ENCODE measurements around the gene YIPF7. TPM values are rescaled to one million over a fixed set of nuclear protein-coding genes. Genes with fewer than 3 reads are reported as not detected.

Gene YIPF7
- total RNA-seq, 4 donors from 2014 or later, result not detected

DNA sequence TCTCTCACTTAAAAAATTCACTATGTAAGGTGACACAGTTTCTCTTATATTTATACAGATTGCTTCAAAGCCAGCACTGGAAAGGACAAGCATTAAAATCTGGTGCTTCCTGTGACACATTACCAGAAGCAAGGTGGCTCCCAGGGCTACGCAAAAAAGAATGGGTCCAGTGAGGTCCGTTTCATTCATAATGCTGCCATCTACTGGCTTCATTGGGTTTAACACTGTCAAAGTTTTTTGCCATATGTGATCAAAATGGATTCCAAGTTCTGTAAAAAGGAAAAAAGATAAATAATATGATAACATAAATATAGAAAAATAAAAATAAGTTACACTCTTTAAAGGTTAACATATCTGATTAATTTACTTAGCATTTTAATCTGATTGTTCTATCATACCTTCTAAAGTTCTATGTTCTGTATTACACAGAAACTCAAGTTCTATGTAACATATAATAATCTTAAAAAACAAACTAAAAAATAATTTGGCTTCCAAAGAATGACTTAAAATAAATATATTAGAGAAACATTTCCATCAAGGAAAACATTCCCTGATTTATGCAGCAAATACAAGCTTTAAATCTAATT lies 22.1 kb downstream of the YIPF7 start:
- TF ChIP-seq, protein P1, sequence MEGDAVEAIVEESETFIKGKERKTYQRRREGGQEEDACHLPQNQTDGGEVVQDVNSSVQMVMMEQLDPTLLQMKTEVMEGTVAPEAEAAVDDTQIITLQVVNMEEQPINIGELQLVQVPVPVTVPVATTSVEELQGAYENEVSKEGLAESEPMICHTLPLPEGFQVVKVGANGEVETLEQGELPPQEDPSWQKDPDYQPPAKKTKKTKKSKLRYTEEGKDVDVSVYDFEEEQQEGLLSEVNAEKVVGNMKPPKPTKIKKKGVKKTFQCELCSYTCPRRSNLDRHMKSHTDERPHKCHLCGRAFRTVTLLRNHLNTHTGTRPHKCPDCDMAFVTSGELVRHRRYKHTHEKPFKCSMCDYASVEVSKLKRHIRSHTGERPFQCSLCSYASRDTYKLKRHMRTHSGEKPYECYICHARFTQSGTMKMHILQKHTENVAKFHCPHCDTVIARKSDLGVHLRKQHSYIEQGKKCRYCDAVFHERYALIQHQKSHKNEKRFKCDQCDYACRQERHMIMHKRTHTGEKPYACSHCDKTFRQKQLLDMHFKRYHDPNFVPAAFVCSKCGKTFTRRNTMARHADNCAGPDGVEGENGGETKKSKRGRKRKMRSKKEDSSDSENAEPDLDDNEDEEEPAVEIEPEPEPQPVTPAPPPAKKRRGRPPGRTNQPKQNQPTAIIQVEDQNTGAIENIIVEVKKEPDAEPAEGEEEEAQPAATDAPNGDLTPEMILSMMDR (IDR thresholded peaks at IDR 0.05), result no peak
- ATAC-seq (ENCODE audit: low FRiP score) (peak; percentile 66), DNase-seq (ENCODE audit: low spot score) (no peak)

DNA sequence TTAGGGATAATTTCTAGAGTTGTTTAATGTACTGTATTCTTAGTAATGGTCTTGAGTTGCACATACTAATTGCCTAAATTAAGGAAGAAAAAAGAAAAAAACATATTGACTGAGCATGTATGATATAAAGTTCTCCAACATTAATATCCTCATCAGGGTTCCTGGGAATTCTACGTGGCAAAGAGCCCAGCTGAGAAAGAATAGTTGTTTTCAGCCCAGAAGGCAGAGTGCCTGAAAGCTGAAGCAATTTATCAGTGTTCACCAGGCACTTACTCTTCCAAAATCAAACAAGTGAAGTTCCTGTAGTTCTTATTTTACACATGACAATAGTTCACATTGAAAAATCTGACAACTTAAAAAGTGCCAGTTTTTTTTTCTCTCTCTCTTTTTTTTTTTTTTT lies 27.7 kb downstream of the YIPF7 start:
- TF ChIP-seq, protein P1 (IDR thresholded peaks at IDR 0.05), result no peak
- no peak for DNase-seq (ENCODE audit: low spot score)

DNA sequence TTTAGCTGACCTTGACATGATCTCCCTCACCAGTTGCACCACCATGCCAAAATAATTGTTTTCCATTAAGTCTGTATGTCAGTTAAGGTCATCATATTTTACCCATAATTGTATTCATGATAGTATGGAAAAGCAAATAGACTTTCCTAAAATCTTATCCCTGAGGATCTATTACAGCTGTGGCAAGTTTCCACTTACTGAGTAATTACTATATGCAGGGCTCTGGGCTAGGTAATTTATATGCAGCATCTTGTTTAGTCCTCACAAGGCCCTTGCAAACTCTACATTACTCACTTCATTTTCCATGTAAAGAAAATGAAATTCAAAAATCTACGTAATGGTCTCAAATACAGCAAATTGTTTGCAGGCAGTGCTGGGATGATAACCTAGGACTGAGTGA lies 34.8 kb downstream of the YIPF7 start:
- TF ChIP-seq, protein P1 (IDR thresholded peaks at IDR 0.05), result no peak
- no peak for ATAC-seq (ENCODE audit: low FRiP score)
- DNase-seq (ENCODE audit: low spot score), result no peak

More for the DNA sequence above, 27.7 kb downstream of the YIPF7 start:
- ATAC-seq (ENCODE audit: low FRiP score), result no peak

DNA sequence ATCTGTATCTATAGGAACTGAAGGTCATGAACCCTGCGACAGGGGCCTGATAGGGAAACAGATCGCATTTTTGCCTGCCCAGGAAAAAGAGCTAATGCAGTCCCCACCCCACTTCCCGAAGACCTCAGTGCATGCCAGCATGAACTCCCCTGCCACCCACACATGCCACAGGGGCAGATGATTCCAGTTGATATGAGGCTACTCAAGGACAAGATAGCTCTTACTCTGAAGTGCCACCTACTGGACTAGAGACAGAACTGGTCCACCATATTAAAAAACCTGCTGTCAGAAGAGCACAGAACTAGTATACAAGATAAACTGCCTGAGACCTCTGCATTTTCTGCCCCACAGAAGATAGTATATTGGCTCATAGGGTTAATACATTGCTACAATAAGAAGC lies 68.0 kb downstream of the YIPF7 start:
- ATAC-seq (ENCODE audit: low FRiP score), result no peak
- TF ChIP-seq, protein P1 (IDR thresholded peaks at IDR 0.05), result no peak
- no peak for DNase-seq (ENCODE audit: low spot score)

DNA sequence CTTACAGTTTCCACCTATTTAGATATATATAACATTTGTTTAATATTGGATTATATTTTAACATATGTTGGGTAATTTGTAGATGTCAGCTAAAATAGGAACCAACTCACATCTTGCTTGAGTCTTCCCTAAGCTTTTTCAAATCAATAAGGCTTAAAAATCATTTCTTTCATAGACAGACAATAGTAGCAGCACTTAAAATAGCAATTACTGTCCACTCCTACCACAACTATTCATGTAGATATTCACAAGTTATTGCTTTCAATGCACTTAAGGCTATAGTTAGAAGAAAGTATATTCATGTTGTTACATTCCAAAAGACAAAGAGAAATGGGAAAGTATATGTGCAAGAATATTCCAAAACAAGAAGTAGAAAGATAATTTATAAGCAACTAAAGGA lies 71.2 kb downstream of the YIPF7 start:
- no peak for ATAC-seq (ENCODE audit: low FRiP score)
- TF ChIP-seq, protein P1 (IDR thresholded peaks at IDR 0.05), result no peak

DNA sequence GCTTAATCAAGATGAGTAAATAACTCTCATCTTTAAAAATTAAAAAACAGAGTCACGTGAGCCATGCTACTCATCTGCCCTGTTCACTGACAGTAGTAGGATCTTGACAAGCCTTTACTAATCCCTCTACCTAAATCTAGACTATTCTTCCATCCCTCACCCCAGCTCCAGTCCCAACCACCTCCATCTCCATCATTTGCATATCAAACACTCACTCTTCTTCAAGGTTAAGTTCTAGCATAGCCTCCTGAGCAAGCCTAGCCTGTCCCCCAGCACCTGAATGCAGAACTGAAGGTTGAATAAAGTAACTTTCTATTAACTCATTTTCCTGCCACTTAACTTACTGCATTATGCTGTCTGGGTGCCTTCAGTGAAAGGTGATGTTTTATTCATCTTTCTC lies 72.5 kb downstream of the YIPF7 start:
- TF ChIP-seq, protein P1 (IDR thresholded peaks at IDR 0.05), result no peak
- DNase-seq (ENCODE audit: low spot score) (no peak), ATAC-seq (ENCODE audit: low FRiP score) (no peak)

More for the DNA sequence above, 71.2 kb downstream of the YIPF7 start:
- no peak for DNase-seq (ENCODE audit: low spot score)

Other genes starting within 250 kb of the YIPF7 start
- 10 to 100 TPM in 1 of 4 donors, 1 to 10 TPM in 3; 1.3 to 14.3 (median 4.8) TPM for gene KCTD8, start 202.8 kb downstream of the YIPF7 start, total RNA-seq
- gene GUF1, start 26.8 kb upstream of the YIPF7 start, total RNA-seq, result 10 to 100 TPM; 12.0 to 15.4 (median 13.1) TPM
- gene GNPDA2, start 74.9 kb upstream of the YIPF7 start, total RNA-seq, result 10 to 100 TPM in 3 of 4 donors, 1 to 10 TPM in 1; 9.4 to 23.5 (median 13.8) TPM

Data from omental fat pad (tissue), 4 donors.